Natural killer cell (primary cell): ENCODE results near the gene ASPSCR1. TPM values are rescaled to one million over a fixed set of nuclear protein-coding genes. Genes with fewer than 3 reads are reported as not detected.

Experiments used
- ATAC-seq, 3 donors: fragments of 150-1000 bp in 2 of 3; fragments of 200-7000 bp in 1 of 3; cut with Tn5 transposase; 1 replicate in 1 of 3; 2 replicates in 2 of 3; pipeline ENCODE4 v1.10.0; 2021; ENCODE audit warnings: mild to moderate bottlenecking in 2 of 3, moderate library complexity in 2 of 3
- DNase-seq, 2 donors: peaks; one replicate each; pipeline versions ENCODE4 v3.0.0 to v3.0.0-alpha.2; 2013 to 2021; ENCODE audit warnings: mixed read lengths in 1 of 2
- H3K27ac ChIP-seq: one replicate; pipeline ENCODE4 v1.5.1; 2013; ENCODE audit warnings: mild to moderate bottlenecking, low read length
- H3K27me3 ChIP-seq: one replicate; pipeline ENCODE4 v1.6.1; 2013; ENCODE audit warnings: low read length; ENCODE audit not compliant: control insufficient read depth, insufficient read depth
- H3K36me3 ChIP-seq: one replicate; pipeline ENCODE4 v1.6.1; 2013; ENCODE audit warnings: low read length; ENCODE audit not compliant: control insufficient read depth, insufficient read depth
- H3K4me1 ChIP-seq: one replicate; pipeline ENCODE4 v1.6.1; 2013; ENCODE audit warnings: low read length; ENCODE audit not compliant: control insufficient read depth, insufficient read depth
- H3K4me3 ChIP-seq: one replicate; pipeline ENCODE4 v1.5.1; 2013; ENCODE audit warnings: low read length
- H3K9me3 ChIP-seq: one replicate; pipeline ENCODE4 v1.6.1; 2013; ENCODE audit warnings: low read length; ENCODE audit not compliant: control insufficient read depth, insufficient read depth
- H3K27ac Mint-ChIP-seq, 2 donors: one replicate each; pipeline ENCODE4 v1.8.0; 2022; ENCODE audit warnings: mild to moderate bottlenecking in 2 of 2, mixed read lengths in 2 of 2, moderate library complexity in 1 of 2
- H3K27me3 Mint-ChIP-seq, 2 donors: one replicate each; pipeline ENCODE4 v1.8.0; 2022; ENCODE audit warnings: low read depth in 2 of 2, mixed read lengths in 2 of 2
- H3K36me3 Mint-ChIP-seq: one replicate; pipeline ENCODE4 v1.8.0; 2022; ENCODE audit warnings: mixed read lengths
- H3K4me1 Mint-ChIP-seq, 2 donors: one replicate each; pipeline ENCODE4 v1.8.0; 2022; ENCODE audit warnings: mixed read lengths in 2 of 2
- H3K4me3 Mint-ChIP-seq: one replicate; pipeline ENCODE4 v1.8.0; 2022; ENCODE audit warnings: mild to moderate bottlenecking, moderate library complexity, mixed read lengths
- H3K9me3 Mint-ChIP-seq, 2 donors: one replicate each; pipeline ENCODE4 v1.8.0; 2022; ENCODE audit warnings: mixed read lengths in 2 of 2
- CTCF ChIP-seq: fragments of 200-600 bp; IDR thresholded peaks from one replicate; pipeline ENCODE4 v1.8.0; 2022; ENCODE audit warnings: antibody characterized with exemption
- WGBS: methylation state at CpG from one replicate; pipeline ENCODE4 v1.1.7; 2013; ENCODE audit warnings: missing lambda C conversion rate; ENCODE audit not compliant: insufficient coverage; 5-methylcytosine and 5-hydroxymethylcytosine counted together
- intact Hi-C: fragments of 100-400 bp; cut with micrococcal nuclease; formaldehyde crosslinking; loops from one replicate; pipeline ENCODE4 v1.14.2; 2022
- total RNA-seq, 4 donors: library from RNA; stranded (reverse); fragments of 120-200 nt in 1 of 4; gene quantifications; one replicate each; pipeline versions ENCODE4 v1.2.3 to v1.2.4, GENCODE V29; 2013 to 2022

The ASPSCR1 gene
- total RNA-seq, 3 donors from 2014 or later (not counting 1 experiment from before 2014, with no cell fraction given), result 29.7 to 43.5 (median 40.8) TPM

GRCh38 chr17:82018989-82019689, 41.7 kb downstream of the ASPSCR1 start:
- no peak for TF ChIP-seq CTCF
- no peaks in the 10 kb centered on the region for H3K27me3 Mint-ChIP-seq
- peaks cover 6 to 31% of the 10 kb centered on the region in 2 donors for H3K4me1 Mint-ChIP-seq
- Histone ChIP-seq H3K27ac (no peak overlapping the region), H3K36me3 (no peaks in the 10 kb centered on the region), H3K4me3 (no peak overlapping the region), H3K27me3 (no peaks in the 10 kb centered on the region), H3K4me1 (peaks cover 22% of the 10 kb centered on the region), H3K9me3 (no peaks in the 10 kb centered on the region)
- no peak overlapping the region for H3K4me3 Mint-ChIP-seq
- H3K27ac Mint-ChIP-seq, result no peak overlapping the region
- H3K36me3 Mint-ChIP-seq, result no peaks in the 10 kb centered on the region
- no peaks in the 10 kb centered on the region for H3K9me3 Mint-ChIP-seq
- intact Hi-C loops, result no loop called here
- WGBS, result 96% methylated on average over 33 of the region's 33 CpGs
- ATAC-seq (no peak), DNase-seq (no peak)

DNA sequence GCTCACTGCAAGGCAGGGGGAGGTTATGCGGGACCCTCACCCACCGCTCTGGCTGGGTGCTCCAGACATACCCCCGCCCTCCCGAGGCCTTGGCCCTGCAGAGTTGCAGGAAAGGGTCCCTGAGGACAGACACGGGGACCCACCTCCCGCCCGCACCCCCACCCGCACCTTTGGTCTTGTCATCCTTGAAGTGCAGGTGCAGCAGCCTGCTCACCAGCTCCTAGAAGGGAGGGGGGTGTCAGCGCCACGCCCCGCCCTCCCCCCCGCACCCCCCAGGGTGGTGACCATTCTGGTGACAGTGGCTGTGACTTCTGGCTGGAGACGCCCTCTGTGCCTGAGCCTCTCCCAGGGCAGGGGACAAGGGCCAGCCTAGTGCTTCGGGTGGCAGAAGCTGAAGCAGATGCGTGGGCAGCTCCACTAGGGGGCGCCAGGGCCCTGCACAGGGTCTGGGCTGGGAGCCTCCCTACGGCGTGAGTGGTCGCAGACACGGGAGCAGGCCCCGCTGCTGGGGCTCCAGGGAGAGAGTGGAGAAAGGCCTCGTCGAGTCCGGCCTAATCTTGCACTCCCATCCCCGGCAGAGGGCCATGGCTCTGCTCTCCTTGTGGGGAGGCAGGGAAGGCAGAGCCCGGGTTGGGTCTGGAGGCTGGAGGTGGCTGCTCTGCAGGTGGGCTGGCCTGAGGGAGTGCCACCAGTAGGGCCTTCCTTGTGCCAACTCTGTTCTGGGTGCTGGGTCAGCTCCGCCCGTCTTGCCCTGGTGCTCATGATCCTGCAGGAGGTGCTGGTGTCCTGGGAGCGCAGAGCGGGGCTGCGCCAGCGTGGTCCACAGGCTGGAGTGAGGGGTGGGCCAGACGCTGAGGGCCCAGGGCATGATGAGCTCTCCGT, 42.5 kb downstream of the ASPSCR1 start:
- H3K4me1 Mint-ChIP-seq, result peaks cover 7 to 34% of the 10 kb centered on the region in 2 donors

GRCh38 chr17:82020572-82021106, 43.2 kb downstream of the ASPSCR1 start:
- Histone ChIP-seq H3K27ac (no peak overlapping the region), H3K36me3 (no peaks in the 10 kb centered on the region), H3K27me3 (no peaks in the 10 kb centered on the region), H3K9me3 (no peaks in the 10 kb centered on the region), H3K4me1 (peaks cover 29% of the 10 kb centered on the region), H3K4me3 (no peak overlapping the region)
- Mint-ChIP-seq H3K27me3 (no peaks in the 10 kb centered on the region), H3K4me3 (peak overlapping the region; percentile 25), H3K36me3 (no peaks in the 10 kb centered on the region), H3K27ac (no peak overlapping the region), H3K4me1 (peaks cover 7 to 34% of the 10 kb centered on the region in 2 donors), H3K9me3 (no peaks in the 10 kb centered on the region)
- TF ChIP-seq CTCF, result no peak
- DNase-seq (no peak), ATAC-seq (no peak)
- WGBS, result 93% methylated on average over 14 of the region's 14 CpGs
- intact Hi-C loops, result no loop called here

More for the DNA sequence above, 42.5 kb downstream of the ASPSCR1 start:
- intact Hi-C loops, result no loop called here
- H3K36me3 ChIP-seq, result no peaks in the 10 kb centered on the region
- H3K4me1 ChIP-seq, result peaks cover 29% of the 10 kb centered on the region
- Mint-ChIP-seq H3K27me3 (no peaks in the 10 kb centered on the region), H3K36me3 (no peaks in the 10 kb centered on the region), H3K4me3 (peak overlapping the region; percentile 37), H3K27ac (no peak overlapping the region), H3K9me3 (no peaks in the 10 kb centered on the region)
- no peak overlapping the region for H3K27ac ChIP-seq
- peak; percentile 56 for TF ChIP-seq CTCF
- H3K9me3 ChIP-seq, result no peaks in the 10 kb centered on the region
- ATAC-seq (no peak), DNase-seq (peak; percentile 52 to 75)
- no peaks in the 10 kb centered on the region for H3K27me3 ChIP-seq
- 77% methylated on average over 32 of the region's 34 CpGs for WGBS
- no peak overlapping the region for H3K4me3 ChIP-seq
